HCT116 (cell line): Measurements from ENCODE around the gene FOXL2NB. TPM values are rescaled to one million over a fixed set of nuclear protein-coding genes. Genes with fewer than 3 reads are reported as not detected.

Experiments used
- ATAC-seq: fragments of 200-7000 bp; cut with Tn5 transposase; 2 replicates; pipeline ENCODE4 v1.9.1; 2020; ENCODE audit warnings: mild to moderate bottlenecking, moderate library complexity
- BruUV-seq: library from RNA; stranded (reverse); fragments of 400-500 nt; replicated peaks from 2 replicates; lab custom pipeline; 2021; lab: Mats Ljungman, UMichigan
- CTCF ChIA-PET: fragments of 300-600 bp; sonication (Branson Sonifier 250); formaldehyde crosslinking; loops from one replicate; lab custom pipeline; 2021; ENCODE audit warnings: antibody characterized with exemption; lab: Charles Lee
- POLR2A ChIA-PET: fragments of 300-600, 350-600 bp; sonication (Branson Sonifier 250); formaldehyde crosslinking; loops from one replicate; lab custom pipeline; 2021; ENCODE audit warnings: antibody characterized with exemption; lab: Charles Lee
- RAD21 ChIA-PET, 2 experiments: fragments of 300-600 bp; sonication (Branson Sonifier 250); formaldehyde crosslinking; loops; one replicate each; lab custom pipeline; 2023; ENCODE audit warnings: low total read pairs in 2 of 2; ENCODE audit not compliant: uncharacterized antibody in 2 of 2, unreplicated experiment in 2 of 2, low non-redundant PET in 1 of 2; lab: Charles Lee
- DNase-seq: peaks from one replicate; pipeline ENCODE4 v3.0.0-alpha.2; 2010; ENCODE audit warnings: low read depth, low spot score
- H2AFZ ChIP-seq: fragments of 200-600 bp; shearing (Covaris generic), sonication (generic); 2 replicates; pipeline ENCODE4 v1.6.1; 2017; ENCODE audit warnings: low read depth, mixed run types, mixed read lengths, antibody characterized with exemption, low read length; ENCODE audit not compliant: poor library complexity, severe bottlenecking
- H3K27ac ChIP-seq: 2 replicates; pipeline ENCODE4 v1.5.1; 2012; ENCODE audit warnings: low read depth, low read length
- H3K27me3 ChIP-seq: fragments of 200-600 bp; sonication (generic); 2 replicates; pipeline ENCODE4 v1.6.1; 2016; ENCODE audit warnings: mixed run types, low read length, mixed read lengths; ENCODE audit not compliant: insufficient read depth
- H3K36me3 ChIP-seq, 2 experiments: fragments of 200-500 bp in 1 of 2; fragments of 200-600 bp in 1 of 2; sonication (Bioruptor generic) in 1 of 2; sonication (generic) in 1 of 2; 2 replicates each; pipeline versions ENCODE4 v1.5.1 to v1.6.1; 2014 to 2016; ENCODE audit warnings: low read length in 2 of 2, inconsistent platforms in 1 of 2, mixed read lengths in 1 of 2, mixed run types in 1 of 2; ENCODE audit not compliant: insufficient read depth in 2 of 2, control insufficient read depth in 1 of 2
- H3K4me1 ChIP-seq, 2 experiments: fragments of 200-600 bp in 1 of 2; sonication (generic) in 1 of 2; 2 replicates each; pipeline versions ENCODE4 v1.5.1 to v1.6.1; 2012 to 2017; ENCODE audit warnings: low read length in 2 of 2, inconsistent platforms in 1 of 2, mild to moderate bottlenecking in 1 of 2, mixed read lengths in 1 of 2, mixed run types in 1 of 2, moderate library complexity in 1 of 2; ENCODE audit not compliant: insufficient read depth in 2 of 2, control insufficient read depth in 1 of 2
- H3K4me2 ChIP-seq: fragments of 200-600 bp; sonication (generic); 2 replicates; pipeline ENCODE4 v1.6.1; 2017; ENCODE audit warnings: mixed run types, low read length, mixed read lengths
- H3K4me3 ChIP-seq, 2 experiments: fragments of 200-600 bp in 1 of 2; sonication (generic) in 1 of 2; replicated peaks in 1 of 2; 2 replicates each; pipeline ENCODE4 v1.5.1; 2011 to 2016; ENCODE audit warnings: low read length in 2 of 2, control low read depth in 1 of 2, low read depth in 1 of 2, mild to moderate bottlenecking in 1 of 2, mixed read lengths in 1 of 2, mixed run types in 1 of 2
- H3K79me2 ChIP-seq: fragments of 200-600 bp; sonication (generic); 2 replicates; pipeline ENCODE4 v1.6.1; 2017; ENCODE audit warnings: mild to moderate bottlenecking, mixed run types, low read length, moderate library complexity, mixed read lengths; ENCODE audit not compliant: insufficient read depth
- H3K9ac ChIP-seq: fragments of 200-600 bp; sonication (generic); 2 replicates; pipeline ENCODE4 v1.6.1; 2016; ENCODE audit warnings: low read length, mixed read lengths
- H3K9me2 ChIP-seq: fragments of 200-600 bp; sonication (generic), shearing (Covaris generic); 2 replicates; pipeline ENCODE4 v1.6.1; 2017; ENCODE audit warnings: mixed run types, mild to moderate bottlenecking, moderate library complexity; ENCODE audit not compliant: insufficient read depth
- H3K9me3 ChIP-seq, 2 experiments: fragments of 200-500 bp in 1 of 2; fragments of 200-600 bp in 1 of 2; sonication (Bioruptor generic) in 1 of 2; sonication (generic) in 1 of 2; 2 replicates each; pipeline ENCODE4 v1.6.1; 2014 to 2017; ENCODE audit warnings: low read length in 2 of 2, mixed read lengths in 2 of 2, inconsistent platforms in 1 of 2, low read depth in 1 of 2, mild to moderate bottlenecking in 1 of 2, mixed run types in 1 of 2, moderate library complexity in 1 of 2; ENCODE audit not compliant: control insufficient read depth in 1 of 2, insufficient read depth in 1 of 2
- H4K20me1 ChIP-seq: fragments of 200-600 bp; sonication (generic), shearing (Covaris generic); 2 replicates; pipeline ENCODE4 v1.6.1; 2017; ENCODE audit warnings: mixed run types, mild to moderate bottlenecking, moderate library complexity; ENCODE audit not compliant: insufficient read depth
- CBX3 ChIP-seq: IDR thresholded peaks from 2 replicates; pipeline ENCODE4 v1.6.1; 2012; ENCODE audit warnings: low read depth
- CEBPB ChIP-seq: IDR thresholded peaks from 2 replicates; pipeline ENCODE4 v1.6.1; 2012; ENCODE audit warnings: low read depth
- CTCF ChIP-seq, 3 experiments: fragments of 200-600 bp in 1 of 3; sonication (generic) in 1 of 3; IDR thresholded peaks in 2 of 3; conservative IDR thresholded peaks in 1 of 3; 2 replicates each; pipeline ENCODE4 v1.5.1; 2012 to 2017; ENCODE audit warnings: low read depth in 2 of 3, low read length in 2 of 3, antibody characterized with exemption in 1 of 3, borderline replicate concordance in 1 of 3, control low read depth in 1 of 3, mild to moderate bottlenecking in 1 of 3, mixed read lengths in 1 of 3, mixed run types in 1 of 3, moderate library complexity in 1 of 3; ENCODE audit not compliant: insufficient read depth in 1 of 3
- EGR1 ChIP-seq: IDR thresholded peaks from 2 replicates; pipeline ENCODE4 v1.6.1; 2012; ENCODE audit warnings: low read depth
- ELF1 ChIP-seq: IDR thresholded peaks from 2 replicates; pipeline ENCODE4 v1.6.1; 2012; ENCODE audit warnings: low read depth, borderline replicate concordance
- EZH2 ChIP-seq: fragments of 200-600 bp; sonication (generic); IDR thresholded peaks from 2 replicates; pipeline ENCODE4 v1.6.1; 2017; ENCODE audit warnings: antibody characterized with exemption, mixed run types
- FOSL1 ChIP-seq: IDR thresholded peaks from 2 replicates; pipeline ENCODE4 v1.6.1; 2012; ENCODE audit warnings: low read depth
- JUND ChIP-seq: IDR thresholded peaks from 2 replicates; pipeline ENCODE4 v1.6.1; 2012
- MAX ChIP-seq: IDR thresholded peaks from 2 replicates; pipeline ENCODE4 v1.6.1; 2012
- POLR2A ChIP-seq: IDR thresholded peaks from 2 replicates; pipeline ENCODE4 v1.7.0; 2011; ENCODE audit warnings: borderline replicate concordance; ENCODE audit not compliant: insufficient read depth, insufficient read length; ENCODE audit errors: extremely low read depth
- POLR2AphosphoS5 ChIP-seq: IDR thresholded peaks from 2 replicates; pipeline ENCODE4 v1.6.1; 2011; ENCODE audit warnings: mild to moderate bottlenecking, low read depth, low read length, moderate library complexity
- RAD21 ChIP-seq: IDR thresholded peaks from 2 replicates; pipeline ENCODE4 v1.6.1; 2012; ENCODE audit warnings: low read depth, mild to moderate bottlenecking
- SIN3A ChIP-seq: IDR thresholded peaks from 2 replicates; pipeline ENCODE4 v1.6.1; 2012; ENCODE audit warnings: low read depth
- SP1 ChIP-seq: IDR thresholded peaks from 2 replicates; pipeline ENCODE4 v1.6.1; 2012; ENCODE audit warnings: low read depth
- SRF ChIP-seq: IDR thresholded peaks from 2 replicates; pipeline ENCODE4 v1.6.1; 2012; ENCODE audit warnings: low read depth
- YY1 ChIP-seq: IDR thresholded peaks from 2 replicates; pipeline ENCODE4 v1.6.1; 2011; ENCODE audit warnings: low read length, low read depth, moderate library complexity, mild to moderate bottlenecking; ENCODE audit not compliant: insufficient replicate concordance; ENCODE audit errors: extremely low read depth
- ZNF274 ChIP-seq: fragments of 200-500 bp; sonication (Bioruptor generic); IDR thresholded peaks from 2 replicates; pipeline ENCODE4 v1.6.1; 2014; ENCODE audit warnings: mild to moderate bottlenecking, low read depth, low read length, inconsistent platforms
- intact Hi-C: fragments of 100-400 bp; cut with micrococcal nuclease; formaldehyde crosslinking; loops from 2 replicates; pipeline ENCODE4 v1.10.0; 2022
- total RNA-seq: library from RNA; stranded (reverse); gene quantifications from one replicate; pipeline ENCODE4 v1.2.1, GENCODE V29; 2021; ENCODE audit not compliant: unreplicated experiment
- TF ChIP-seq, protein P1 (sequence below): IDR thresholded peaks from 2 replicates; pipeline ENCODE4 v1.6.1; 2012; ENCODE audit warnings: low read depth
- TF ChIP-seq, protein P2 (sequence below): IDR thresholded peaks from 2 replicates; pipeline ENCODE4 v1.6.1; 2012
- TF ChIP-seq, protein P3 (sequence below): IDR thresholded peaks from 2 replicates; pipeline ENCODE4 v1.6.1; 2011; ENCODE audit warnings: mild to moderate bottlenecking, low read length, moderate library complexity; ENCODE audit not compliant: insufficient replicate concordance; ENCODE audit errors: extremely low read depth

FOXL2NB gene
- total RNA-seq, 1 experiment from 2014 or later: 0.93 TPM

DNA sequence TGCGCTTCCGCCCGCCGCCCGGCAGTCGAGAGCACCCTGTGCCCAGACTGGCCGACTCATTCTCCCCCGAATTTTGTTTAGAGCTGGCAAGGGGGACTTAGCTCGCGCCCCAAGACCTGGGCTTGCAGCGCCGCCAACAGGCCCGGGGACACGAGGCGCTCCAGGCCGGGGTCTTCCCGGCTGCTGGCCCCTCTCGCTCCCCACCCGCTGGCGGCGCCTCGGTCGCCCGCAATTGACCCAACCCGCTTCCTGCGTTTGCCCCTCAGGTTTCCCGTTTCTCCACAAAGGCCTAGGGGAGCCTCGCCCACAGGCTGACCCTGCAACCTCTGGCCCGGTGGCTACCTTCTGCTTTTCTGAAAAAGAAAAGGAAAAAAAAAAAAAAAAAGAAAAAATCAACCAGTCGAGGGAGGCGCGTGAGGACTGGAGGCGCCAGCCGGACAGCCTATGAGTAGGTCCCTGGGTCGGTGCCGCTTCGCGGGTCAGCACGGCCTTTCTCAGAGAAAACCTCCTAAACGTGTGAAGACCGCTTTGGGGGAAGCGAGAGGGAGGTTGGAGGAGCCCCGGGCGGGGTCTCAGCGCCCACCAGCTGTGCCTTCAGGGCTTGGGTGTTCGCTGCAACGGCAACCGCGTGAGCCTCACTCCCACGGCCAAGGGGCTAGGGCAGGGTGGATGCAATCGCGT lies 7.3 kb upstream of the FOXL2NB start:
- DNase-seq (no peak), ATAC-seq (no peak)
- H3K4me3 ChIP-seq: no peak overlapping the region
- no peaks in the 10 kb centered on the region for H3K79me2 ChIP-seq
- H3K9ac ChIP-seq: no peak overlapping the region
- no peaks in the 10 kb centered on the region for H3K36me3 ChIP-seq
- intact Hi-C loops: loop anchor here (5.0 kb wide), 2 partner anchors 38 to 263 kb away; no protein-coding TSS in a partner anchor
- peaks cover 6 to 18% of the 10 kb centered on the region in 2 experiments; a peak in 3 of 4 replicates for H3K4me1 ChIP-seq
- CTCF ChIA-PET: interaction anchor here (1.9 to 2.1 kb wide), 2 partner anchors 24 to 389 kb away, joined by 6 to 7 read pairs; no protein-coding TSS in a partner anchor
- no peaks in the 10 kb centered on the region for H3K27me3 ChIP-seq
- H2AFZ ChIP-seq: no peak overlapping the region
- TF ChIP-seq, protein P1, sequence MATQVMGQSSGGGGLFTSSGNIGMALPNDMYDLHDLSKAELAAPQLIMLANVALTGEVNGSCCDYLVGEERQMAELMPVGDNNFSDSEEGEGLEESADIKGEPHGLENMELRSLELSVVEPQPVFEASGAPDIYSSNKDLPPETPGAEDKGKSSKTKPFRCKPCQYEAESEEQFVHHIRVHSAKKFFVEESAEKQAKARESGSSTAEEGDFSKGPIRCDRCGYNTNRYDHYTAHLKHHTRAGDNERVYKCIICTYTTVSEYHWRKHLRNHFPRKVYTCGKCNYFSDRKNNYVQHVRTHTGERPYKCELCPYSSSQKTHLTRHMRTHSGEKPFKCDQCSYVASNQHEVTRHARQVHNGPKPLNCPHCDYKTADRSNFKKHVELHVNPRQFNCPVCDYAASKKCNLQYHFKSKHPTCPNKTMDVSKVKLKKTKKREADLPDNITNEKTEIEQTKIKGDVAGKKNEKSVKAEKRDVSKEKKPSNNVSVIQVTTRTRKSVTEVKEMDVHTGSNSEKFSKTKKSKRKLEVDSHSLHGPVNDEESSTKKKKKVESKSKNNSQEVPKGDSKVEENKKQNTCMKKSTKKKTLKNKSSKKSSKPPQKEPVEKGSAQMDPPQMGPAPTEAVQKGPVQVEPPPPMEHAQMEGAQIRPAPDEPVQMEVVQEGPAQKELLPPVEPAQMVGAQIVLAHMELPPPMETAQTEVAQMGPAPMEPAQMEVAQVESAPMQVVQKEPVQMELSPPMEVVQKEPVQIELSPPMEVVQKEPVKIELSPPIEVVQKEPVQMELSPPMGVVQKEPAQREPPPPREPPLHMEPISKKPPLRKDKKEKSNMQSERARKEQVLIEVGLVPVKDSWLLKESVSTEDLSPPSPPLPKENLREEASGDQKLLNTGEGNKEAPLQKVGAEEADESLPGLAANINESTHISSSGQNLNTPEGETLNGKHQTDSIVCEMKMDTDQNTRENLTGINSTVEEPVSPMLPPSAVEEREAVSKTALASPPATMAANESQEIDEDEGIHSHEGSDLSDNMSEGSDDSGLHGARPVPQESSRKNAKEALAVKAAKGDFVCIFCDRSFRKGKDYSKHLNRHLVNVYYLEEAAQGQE: no peak
- TF ChIP-seq SRF (no peak), SIN3A (no peak), CEBPB (no peak), FOSL1 (no peak), ZNF274 (no peak), ELF1 (no peak), YY1 (no peak), JUND (no peak), EGR1 (no peak), MAX (no peak), CBX3 (no peak), RAD21 (no peak), SP1 (no peak), POLR2A (no peak), EZH2 (no peak), CTCF (IDR thresholded peaks at IDR 0.05 in 2 of 3, conservative IDR thresholded peaks at IDR 0.05 in 1 of 3; ENCODE audit: borderline replicate concordance in 1 of 3, insufficient read depth in 1 of 3, low read depth in 2 of 3, low read length in 2 of 3) (no peak), POLR2AphosphoS5 (no peak)
- TF ChIP-seq, protein P2, sequence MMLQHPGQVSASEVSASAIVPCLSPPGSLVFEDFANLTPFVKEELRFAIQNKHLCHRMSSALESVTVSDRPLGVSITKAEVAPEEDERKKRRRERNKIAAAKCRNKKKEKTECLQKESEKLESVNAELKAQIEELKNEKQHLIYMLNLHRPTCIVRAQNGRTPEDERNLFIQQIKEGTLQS: no peak
- TF ChIP-seq, protein P3, sequence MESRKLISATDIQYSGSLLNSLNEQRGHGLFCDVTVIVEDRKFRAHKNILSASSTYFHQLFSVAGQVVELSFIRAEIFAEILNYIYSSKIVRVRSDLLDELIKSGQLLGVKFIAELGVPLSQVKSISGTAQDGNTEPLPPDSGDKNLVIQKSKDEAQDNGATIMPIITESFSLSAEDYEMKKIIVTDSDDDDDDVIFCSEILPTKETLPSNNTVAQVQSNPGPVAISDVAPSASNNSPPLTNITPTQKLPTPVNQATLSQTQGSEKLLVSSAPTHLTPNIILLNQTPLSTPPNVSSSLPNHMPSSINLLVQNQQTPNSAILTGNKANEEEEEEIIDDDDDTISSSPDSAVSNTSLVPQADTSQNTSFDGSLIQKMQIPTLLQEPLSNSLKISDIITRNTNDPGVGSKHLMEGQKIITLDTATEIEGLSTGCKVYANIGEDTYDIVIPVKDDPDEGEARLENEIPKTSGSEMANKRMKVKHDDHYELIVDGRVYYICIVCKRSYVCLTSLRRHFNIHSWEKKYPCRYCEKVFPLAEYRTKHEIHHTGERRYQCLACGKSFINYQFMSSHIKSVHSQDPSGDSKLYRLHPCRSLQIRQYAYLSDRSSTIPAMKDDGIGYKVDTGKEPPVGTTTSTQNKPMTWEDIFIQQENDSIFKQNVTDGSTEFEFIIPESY: no peak
- no peaks in the 10 kb centered on the region for H3K9me2 ChIP-seq
- no peaks in the 10 kb centered on the region for H4K20me1 ChIP-seq
- H3K4me2 ChIP-seq: no peak overlapping the region
- no peak overlapping the region for H3K27ac ChIP-seq
- no peaks in the 10 kb centered on the region for H3K9me3 ChIP-seq
- RAD21 ChIA-PET: no interaction called here
- POLR2A ChIA-PET: no interaction called here
- BruUV-seq: no TSS peak
